ENCODE measurements around the gene MIDN. TPM values are rescaled to one million over a fixed set of nuclear protein-coding genes. Genes with fewer than 3 reads are reported as not detected.

MIDN gene
- total and polyA plus RNA-seq, 2 donors (not counting 3 experiments of a cell fraction or from before 2014, with no cell fraction given), result 20.0 to 85.9 TPM

- H3K4me1 ChIP-seq (ENCODE audit: control insufficient read depth, extremely low read depth, insufficient read depth, low read length), result peaks cover 24% of the 10 kb centered on the region
- peak; percentile 18 for FAIRE-seq
- H3K4me3 ChIP-seq (replicated peaks in 1 of 3; ENCODE audit: insufficient read depth in 1 of 3, low read depth in 1 of 3, low read length in 3 of 3), result peak overlapping the region; percentile 60 to 88 (median 85)
- H3K9me3 ChIP-seq (replicated peaks; ENCODE audit: control insufficient read depth, insufficient read depth, low read length), result no peaks in the 10 kb centered on the region
- H3K36me3 ChIP-seq (ENCODE audit: control insufficient read depth in 2 of 2, extremely low read depth in 1 of 2, insufficient read depth in 2 of 2, low read length in 2 of 2), result peaks cover 23 to 29% of the 10 kb centered on the region in 2 experiments
- intact Hi-C loops (cut with micrococcal nuclease) (loop anchor here (1.0 kb wide), 1 partner anchor 9 kb away; no protein-coding TSS in a partner anchor), dilution Hi-C loops (cut with MboI; ENCODE audit: extremely low pct_ligation_motif_present, low sequenced_read_pairs) (no loop called here)
- ChIA-PET CTCF (interaction anchor here (1.3 kb wide), 1 partner anchor 15 kb away, joined by 4 read pairs; no protein-coding TSS in a partner anchor), POLR2A (no interaction called here)
- H3K27ac ChIP-seq (ENCODE audit: insufficient read depth, low read depth, low read length), result peak overlapping the region; percentile 90
- H3K9ac ChIP-seq (replicated peaks; ENCODE audit: extremely low read depth, insufficient read depth, low read length), result peak overlapping the region; percentile 87
- no peaks in the 10 kb centered on the region for H3K9me1 ChIP-seq (replicated peaks; ENCODE audit: control insufficient read depth, extremely low read depth, insufficient read depth, low read length)
- peak; percentile 36 for TF ChIP-seq POLR2A (IDR thresholded peaks at IDR 0.05; ENCODE audit: low read depth, low read length)
- no peak for TF ChIP-seq POLR2AphosphoS5 (IDR thresholded peaks at IDR 0.05; ENCODE audit: insufficient read depth, low read depth, low read length)
- BruUV-seq (replicated peaks), result no TSS peak
- peak overlapping the region; percentile 66 for H3K4me2 ChIP-seq (ENCODE audit: insufficient read depth, low read length)
- no peak overlapping the region for H2AFZ ChIP-seq (ENCODE audit: low read depth, low read length)
- no peaks in the 10 kb centered on the region for H3K27me3 ChIP-seq (ENCODE audit: control insufficient read depth in 2 of 2, insufficient read depth in 2 of 2, low read length in 2 of 2)
- H3K79me2 ChIP-seq (ENCODE audit: control insufficient read depth, insufficient read depth, low read length), result peaks cover 59% of the 10 kb centered on the region
- no peaks in the 10 kb centered on the region for H4K20me1 ChIP-seq (replicated peaks; ENCODE audit: control insufficient read depth, extremely low read depth, insufficient read depth, low read length)
- peak; percentile 56 for DNase-seq (ENCODE audit: low read depth, low spot score)
Measured at GRCh38 chr19:1251330-1252220, 3.2 kb downstream of the MIDN start.

GRCh38 chr19:1252221-1252820 lies 3.9 kb downstream of the MIDN start:
- dilution Hi-C loops (cut with MboI; ENCODE audit: extremely low pct_ligation_motif_present, low sequenced_read_pairs) (no loop called here), intact Hi-C loops (cut with micrococcal nuclease) (loop anchor here (1.0 kb wide), 1 partner anchor 8 kb away; no protein-coding TSS in a partner anchor)
- TF ChIP-seq POLR2AphosphoS5 (IDR thresholded peaks at IDR 0.05; ENCODE audit: insufficient read depth, low read depth, low read length), result peak; percentile 57
- TF ChIP-seq MYC (IDR thresholded peaks at IDR 0.05; ENCODE audit: low read depth, low read length), result no peak
- Histone ChIP-seq H3K9ac (replicated peaks; ENCODE audit: extremely low read depth, insufficient read depth, low read length) (peak overlapping the region; percentile 69), H3K4me2 (ENCODE audit: insufficient read depth, low read length) (peak overlapping the region; percentile 66), H2AFZ (ENCODE audit: low read depth, low read length) (no peak overlapping the region), H3K4me3 (replicated peaks in 1 of 3; ENCODE audit: insufficient read depth in 1 of 3, low read depth in 1 of 3, low read length in 3 of 3) (peak overlapping the region; percentile 40 to 88 (median 85)), H3K9me1 (replicated peaks; ENCODE audit: control insufficient read depth, extremely low read depth, insufficient read depth, low read length) (no peaks in the 10 kb centered on the region), H3K36me3 (ENCODE audit: control insufficient read depth in 2 of 2, extremely low read depth in 1 of 2, insufficient read depth in 2 of 2, low read length in 2 of 2) (peaks cover 28 to 36% of the 10 kb centered on the region in 2 experiments), H3K79me2 (ENCODE audit: control insufficient read depth, insufficient read depth, low read length) (peaks cover 65% of the 10 kb centered on the region), H3K27me3 (ENCODE audit: control insufficient read depth in 2 of 2, insufficient read depth in 2 of 2, low read length in 2 of 2) (no peaks in the 10 kb centered on the region), H3K4me1 (ENCODE audit: control insufficient read depth, extremely low read depth, insufficient read depth, low read length) (peaks cover 27% of the 10 kb centered on the region), H4K20me1 (replicated peaks; ENCODE audit: control insufficient read depth, extremely low read depth, insufficient read depth, low read length) (no peaks in the 10 kb centered on the region), H3K27ac (ENCODE audit: insufficient read depth, low read depth, low read length) (peak overlapping the region; percentile 90), H3K9me3 (replicated peaks; ENCODE audit: control insufficient read depth, insufficient read depth, low read length) (no peaks in the 10 kb centered on the region)
- CTCF ChIA-PET, result interaction anchor here (1.2 to 2.2 kb wide), 4 partner anchors 8 to 14 kb away, joined by 4 to 89 read pairs (median 27); no protein-coding TSS in a partner anchor
- DNase-seq (ENCODE audit: low read depth, low spot score) (peak; percentile 89), FAIRE-seq (peak; percentile 95)
- POLR2A ChIA-PET, result interaction anchor here (0.6 to 2.2 kb wide), 7 partner anchors 8 to 149 kb away, joined by 3 to 34 read pairs (median 8); partner anchors contain the start of gene CIRBP
- BruUV-seq (replicated peaks), result no TSS peak

All from endothelial cell of umbilical vein (primary cell).